Prostate gland (tissue), 2 donors: ENCODE data around the gene ISG15.

Experiments
- POLR2A ChIP-seq: fragments of 450-650 bp; IDR thresholded peaks from one replicate; pipeline ENCODE4 v1.6.1; 2016; ENCODE audit warnings: antibody characterized with exemption, mild to moderate bottlenecking
- TF ChIP-seq, protein P1 (sequence below), 4 experiments: fragments of 200-600 bp in 2 of 4; fragments of 450-650 bp in 2 of 4; sonication (generic) in 2 of 4; IDR thresholded peaks; 1 replicate in 3 of 4; 2 replicates in 1 of 4; pipeline ENCODE4 v1.5.1; 2016 to 2019; ENCODE audit warnings: antibody characterized with exemption in 4 of 4, mild to moderate bottlenecking in 2 of 4, moderate library complexity in 2 of 4

DNA sequence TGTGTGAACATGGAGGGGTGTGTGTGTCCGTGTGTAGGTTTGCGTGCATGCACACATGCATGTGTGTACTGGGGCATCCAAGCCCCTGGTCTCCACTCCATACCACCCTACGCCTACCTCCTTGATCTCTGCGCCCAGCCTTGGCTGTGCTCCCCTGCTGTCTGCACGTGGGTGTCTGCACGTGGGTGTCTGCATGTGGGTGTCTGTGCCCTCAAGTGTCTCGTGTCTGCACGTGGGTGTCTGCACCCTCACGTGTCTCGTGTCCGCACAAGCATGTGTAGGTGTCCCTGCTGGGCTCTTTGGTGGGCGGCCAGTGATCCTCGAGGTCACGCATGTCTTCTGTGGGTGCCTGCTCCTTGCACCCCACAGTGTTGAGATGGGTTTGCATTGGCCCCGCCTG lies 39.7 kb downstream of the ISG15 start:
- TF ChIP-seq, protein P1, sequence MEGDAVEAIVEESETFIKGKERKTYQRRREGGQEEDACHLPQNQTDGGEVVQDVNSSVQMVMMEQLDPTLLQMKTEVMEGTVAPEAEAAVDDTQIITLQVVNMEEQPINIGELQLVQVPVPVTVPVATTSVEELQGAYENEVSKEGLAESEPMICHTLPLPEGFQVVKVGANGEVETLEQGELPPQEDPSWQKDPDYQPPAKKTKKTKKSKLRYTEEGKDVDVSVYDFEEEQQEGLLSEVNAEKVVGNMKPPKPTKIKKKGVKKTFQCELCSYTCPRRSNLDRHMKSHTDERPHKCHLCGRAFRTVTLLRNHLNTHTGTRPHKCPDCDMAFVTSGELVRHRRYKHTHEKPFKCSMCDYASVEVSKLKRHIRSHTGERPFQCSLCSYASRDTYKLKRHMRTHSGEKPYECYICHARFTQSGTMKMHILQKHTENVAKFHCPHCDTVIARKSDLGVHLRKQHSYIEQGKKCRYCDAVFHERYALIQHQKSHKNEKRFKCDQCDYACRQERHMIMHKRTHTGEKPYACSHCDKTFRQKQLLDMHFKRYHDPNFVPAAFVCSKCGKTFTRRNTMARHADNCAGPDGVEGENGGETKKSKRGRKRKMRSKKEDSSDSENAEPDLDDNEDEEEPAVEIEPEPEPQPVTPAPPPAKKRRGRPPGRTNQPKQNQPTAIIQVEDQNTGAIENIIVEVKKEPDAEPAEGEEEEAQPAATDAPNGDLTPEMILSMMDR (IDR thresholded peaks at IDR 0.05), result no peak
- TF ChIP-seq POLR2A, result no peak
